Measurements from ENCODE around the gene TCF21. TPM values are rescaled to one million over a fixed set of nuclear protein-coding genes. Genes with fewer than 3 reads are reported as not detected.

Gene TCF21
- polyA plus RNA-seq, 2 of the 4 experiments (the other 2 are of a cell fraction) = 0.12 to 0.25 TPM

DNA sequence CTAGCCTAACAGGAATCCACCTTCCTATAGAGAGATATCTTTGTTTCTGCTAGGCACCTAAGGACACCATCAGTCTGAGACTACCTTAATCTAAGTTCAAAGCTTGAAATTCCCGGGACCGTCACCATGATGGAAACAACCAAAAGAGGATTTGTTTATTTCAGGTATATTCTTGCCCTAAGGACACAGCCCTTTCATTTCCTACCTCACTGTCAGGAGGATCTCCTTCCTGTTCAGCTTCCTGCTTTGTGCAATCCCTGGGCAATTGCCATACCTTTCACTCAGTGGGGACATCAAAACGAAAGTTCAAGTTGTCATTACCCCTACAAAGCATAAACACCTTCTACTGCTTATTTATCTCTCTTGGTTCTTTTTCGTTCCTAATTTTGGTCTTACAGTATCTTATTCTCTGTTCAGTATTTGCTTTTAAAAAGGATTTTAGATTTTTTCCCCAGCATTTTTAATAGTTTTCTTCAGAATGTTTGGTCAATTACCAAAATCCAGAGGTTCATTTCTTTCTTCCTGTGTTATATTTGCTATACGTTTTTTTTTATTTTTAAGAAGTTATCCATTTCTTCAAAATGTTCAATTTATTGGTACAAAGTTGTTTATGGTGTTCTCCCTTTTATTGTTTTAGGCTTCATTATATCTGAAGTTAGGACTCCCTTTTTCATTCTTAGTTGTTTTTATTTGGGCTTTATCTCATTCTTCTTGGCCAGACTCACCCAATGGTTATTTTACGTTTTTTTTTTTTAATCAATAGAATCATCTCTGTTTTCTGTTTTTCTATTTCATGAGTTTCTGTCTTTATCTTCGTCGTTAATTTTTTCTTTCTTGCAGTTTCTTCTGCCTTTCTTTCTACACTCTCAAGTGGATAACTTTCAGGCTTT, 51.1 kb downstream of the TCF21 start:
- WGBS (ENCODE audit: missing lambda C conversion rate) = 67% methylated on average over 8 of the region's 8 CpGs
- Histone ChIP-seq H3K4me1 (no peaks in the 10 kb centered on the region), H3K9me3 (no peaks in the 10 kb centered on the region), H3K4me2 (0 out of 3 replicates have a peak overlapping the region, but pooled peaks have one; percentile 28), H3K27ac (no peak overlapping the region), H3K4me3 (no peak overlapping the region)
- ChIA-PET CTCF (interaction anchor here (1.2 to 3.4 kb wide), 3 partner anchors 18 to 184 kb away, joined by 3 to 19 read pairs (median 12); no protein-coding TSS in a partner anchor), POLR2A (no interaction called here)
- DNase-seq (ENCODE audit: low read depth in 1 of 2, low spot score in 1 of 2) = no peak
- no peak for FAIRE-seq
- ATAC-seq = no peak
- TF ChIP-seq FOXS1 (CRISPR knock-in tag; IDR thresholded peaks at IDR 0.05) (no peak), RCOR1 (IDR thresholded peaks at IDR 0.05; ENCODE audit: low read depth, low read length) (no peak), FOSL2 (IDR thresholded peaks at IDR 0.05) (no peak), FOSL2 (CRISPR knock-in tag; IDR thresholded peaks at IDR 0.05) (no peak), RNF2 (IDR thresholded peaks at IDR 0.05; ENCODE audit: borderline replicate concordance, low read depth) (no peak), CHD4 (IDR thresholded peaks at IDR 0.05; ENCODE audit: borderline replicate concordance) (no peak), HDAC2 (IDR thresholded peaks at IDR 0.05) (no peak), SREBF2 (IDR thresholded peaks at IDR 0.05) (no peak), ZC3H11A (IDR thresholded peaks at IDR 0.05) (no peak), ELK1 (IDR thresholded peaks at IDR 0.05; ENCODE audit: low read depth, low read length) (no peak), ATOH8 (CRISPR knock-in tag; IDR thresholded peaks at IDR 0.05; ENCODE audit: low read depth) (no peak), HES2 (IDR thresholded peaks at IDR 0.05) (no peak), ZSCAN20 (CRISPR knock-in tag; IDR thresholded peaks at IDR 0.05) (no peak), RARB (CRISPR knock-in tag; IDR thresholded peaks at IDR 0.05) (no peak), HOXB5 (CRISPR knock-in tag; IDR thresholded peaks at IDR 0.05) (no peak), MAFK (IDR thresholded peaks at IDR 0.05; ENCODE audit: partially characterized antibody) (no peak), NPAS2 (CRISPR knock-in tag; IDR thresholded peaks at IDR 0.05; ENCODE audit: borderline replicate concordance) (no peak), HMGXB4 (CRISPR knock-in tag; IDR thresholded peaks at IDR 0.05; ENCODE audit: borderline replicate concordance) (no peak), MYC (IDR thresholded peaks at IDR 0.05; ENCODE audit: borderline replicate concordance, low read length) (no peak), CBX8 (IDR thresholded peaks at IDR 0.05) (no peak)

Other genes starting within 250 kb of the TCF21 start
- gene TBPL1, start 64.1 kb downstream of the TCF21 start, polyA plus RNA-seq (2011; rRNA removed) = 29.9 and 41.1 TPM in 2 replicates
- gene TBPL1, start 64.1 kb downstream of the TCF21 start, polyA plus RNA-seq (2017; fragmentation: RNase III; extraction: RNeasy Plus Mini Kit Qiagen cat#74134 plus additional on column Dnase treatment) = 22.4 to 24.7 TPM (median 24.7 TPM) in 3 replicates
- 2.8 and 3.0 TPM in 2 replicates for gene SLC2A12, start 163.5 kb downstream of the TCF21 start, polyA plus RNA-seq (2011; rRNA removed)
- gene SLC2A12, start 163.5 kb downstream of the TCF21 start, polyA plus RNA-seq (2017; fragmentation: RNase III; extraction: RNeasy Plus Mini Kit Qiagen cat#74134 plus additional on column Dnase treatment) = 0.45 to 0.87 TPM (median 0.65 TPM) in 3 replicates